Measurements from ENCODE around the gene MEI1.

The MEI1 gene

GRCh38 chr22:41840216-41840615 lies 140.9 kb downstream of the MEI1 start:
- Histone ChIP-seq H2AFZ (ENCODE audit: low read depth, low read length) (no peak overlapping the region), H3K27me3 (ENCODE audit: low read depth, low read length) (no peaks in the 10 kb centered on the region), H3K4me1 (ENCODE audit: low read length) (peaks cover 39% of the 10 kb centered on the region), H4K20me1 (ENCODE audit: insufficient read depth, low read length) (peaks cover 95% of the 10 kb centered on the region), H3K79me2 (ENCODE audit: low read length) (peaks cover 99% of the 10 kb centered on the region), H3K36me3 (replicated peaks; ENCODE audit: low read depth, low read length) (peaks cover 76% of the 10 kb centered on the region), H3K4me3 (ENCODE audit: low read length) (no peak overlapping the region), H3K9me3 (ENCODE audit: insufficient read depth, low read length) (no peaks in the 10 kb centered on the region), H3K9ac (ENCODE audit: low read length) (no peak overlapping the region), H3K27ac (ENCODE audit: low read length) (peak overlapping the region; percentile 38), H3K4me2 (ENCODE audit: low read length) (peak overlapping the region; percentile 4; the same call in 1 of the 2 replicates)
- no peak for TF ChIP-seq CTCF (IDR thresholded peaks at IDR 0.05; ENCODE audit: low read depth, low read length)
- no peak for TF ChIP-seq EZH2phosphoT487 (IDR thresholded peaks at IDR 0.05; ENCODE audit: low read depth)

DNA sequence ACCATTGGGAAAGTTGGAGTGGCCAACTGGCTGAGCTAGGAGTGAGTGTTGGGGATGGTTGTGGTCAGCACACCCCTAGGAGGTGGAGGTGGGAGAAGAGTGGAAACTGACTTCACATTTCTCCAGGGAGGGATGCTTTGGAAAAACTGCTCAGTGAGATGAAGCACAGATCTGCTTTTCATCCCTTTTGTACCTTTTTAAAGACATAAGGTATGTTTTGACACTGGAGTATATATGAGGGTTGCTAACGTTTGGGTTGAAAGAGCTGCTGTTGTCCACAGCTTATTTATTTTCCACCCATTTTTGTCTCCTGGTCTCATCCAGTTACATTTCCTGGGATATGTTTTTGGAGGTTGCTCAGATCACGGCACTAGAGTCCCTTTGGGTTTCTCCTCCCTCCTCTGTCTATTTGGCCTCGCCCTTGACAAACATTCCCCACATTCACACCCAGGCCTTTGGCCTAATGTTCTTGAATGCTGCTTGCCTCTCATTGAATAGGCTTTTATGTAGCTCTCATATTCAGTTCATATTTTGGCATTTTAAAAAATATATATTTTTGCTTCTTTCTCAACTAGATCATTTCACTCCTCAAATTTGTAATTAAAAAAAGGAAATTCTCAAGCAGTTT lies 141.9 kb downstream of the MEI1 start:
- no peak for TF ChIP-seq CTCF (IDR thresholded peaks at IDR 0.05; ENCODE audit: low read depth, low read length)
- TF ChIP-seq EZH2phosphoT487 (IDR thresholded peaks at IDR 0.05; ENCODE audit: low read depth) = no peak
- no peak overlapping the region for H3K4me2 ChIP-seq (ENCODE audit: low read length)
- H3K9me3 ChIP-seq (ENCODE audit: insufficient read depth, low read length) = no peaks in the 10 kb centered on the region
- H4K20me1 ChIP-seq (ENCODE audit: insufficient read depth, low read length) = peaks cover 96% of the 10 kb centered on the region
- no peak overlapping the region for H3K4me3 ChIP-seq (ENCODE audit: low read length)
- peak overlapping the region; percentile 38; the same call in 1 of the 2 replicates for H3K27ac ChIP-seq (ENCODE audit: low read length)
- H3K4me1 ChIP-seq (ENCODE audit: low read length) = peaks cover 39% of the 10 kb centered on the region
- H3K79me2 ChIP-seq (ENCODE audit: low read length) = peaks cover 99% of the 10 kb centered on the region
- H2AFZ ChIP-seq (ENCODE audit: low read depth, low read length) = no peak overlapping the region
- no peaks in the 10 kb centered on the region for H3K27me3 ChIP-seq (ENCODE audit: low read depth, low read length)
- H3K36me3 ChIP-seq (replicated peaks; ENCODE audit: low read depth, low read length) = peaks cover 76% of the 10 kb centered on the region
- H3K9ac ChIP-seq (ENCODE audit: low read length) = no peak overlapping the region

DNA sequence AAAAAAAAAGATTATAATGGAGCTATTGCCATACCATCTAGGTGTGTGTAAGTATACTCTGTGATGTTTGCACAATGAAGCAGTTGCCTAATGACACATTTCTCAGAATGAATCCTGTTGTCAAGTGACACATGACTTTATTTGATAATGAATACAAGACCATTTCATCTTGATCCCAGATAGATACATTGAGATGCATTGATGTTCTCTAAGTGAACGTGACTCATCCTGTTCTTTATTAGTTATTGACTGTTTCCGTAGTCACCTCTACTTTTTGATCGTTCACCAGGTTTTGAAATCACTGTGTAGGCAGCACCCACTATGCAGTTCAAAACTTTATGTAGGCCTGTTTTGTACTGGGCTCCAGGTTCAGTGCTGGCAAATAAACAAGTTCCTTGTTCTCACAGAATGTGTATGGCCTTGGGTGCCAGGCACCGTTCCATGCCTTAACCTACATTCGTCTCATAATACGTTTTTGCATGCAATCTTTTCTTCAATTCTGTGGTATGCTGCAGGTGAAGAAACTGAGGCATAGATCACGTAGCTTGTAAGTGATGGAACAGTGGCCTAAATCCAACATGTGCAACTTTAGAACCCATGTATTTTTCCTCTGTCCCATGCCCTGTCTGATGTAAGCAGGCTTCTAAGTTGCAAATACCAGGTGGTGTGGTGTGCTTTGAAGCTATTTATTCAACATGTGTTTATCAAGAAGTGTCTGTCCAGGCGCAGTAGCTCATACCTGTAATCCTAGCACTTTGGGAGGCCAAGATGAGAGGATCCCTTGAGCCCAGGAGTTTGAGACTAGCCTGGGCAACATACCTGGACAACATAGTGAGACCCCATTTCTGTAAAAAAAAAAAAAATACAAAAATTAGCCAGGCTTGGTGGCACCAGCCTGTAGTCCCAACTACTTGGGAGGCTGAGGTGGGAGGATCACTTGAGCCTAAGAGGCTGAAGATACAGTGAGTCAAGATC lies 144.0 kb downstream of the MEI1 start:
- Histone ChIP-seq H3K27ac (ENCODE audit: low read length) (no peak overlapping the region), H3K27me3 (ENCODE audit: low read depth, low read length) (no peaks in the 10 kb centered on the region), H3K4me1 (ENCODE audit: low read length) (peaks cover 34% of the 10 kb centered on the region), H3K4me2 (ENCODE audit: low read length) (no peak overlapping the region), H2AFZ (ENCODE audit: low read depth, low read length) (no peak overlapping the region), H3K4me3 (ENCODE audit: low read length) (no peak overlapping the region), H3K9ac (ENCODE audit: low read length) (no peak overlapping the region), H3K36me3 (replicated peaks; ENCODE audit: low read depth, low read length) (peaks cover 75% of the 10 kb centered on the region), H3K79me2 (ENCODE audit: low read length) (peaks cover 100% of the 10 kb centered on the region), H4K20me1 (ENCODE audit: insufficient read depth, low read length) (peaks cover 97% of the 10 kb centered on the region), H3K9me3 (ENCODE audit: insufficient read depth, low read length) (no peaks in the 10 kb centered on the region)
- TF ChIP-seq CTCF (IDR thresholded peaks at IDR 0.05; ENCODE audit: low read depth, low read length) (no peak), EZH2phosphoT487 (IDR thresholded peaks at IDR 0.05; ENCODE audit: low read depth) (no peak)

- Histone ChIP-seq H4K20me1 (ENCODE audit: insufficient read depth, low read length) (peaks cover 96% of the 10 kb centered on the region), H3K27me3 (ENCODE audit: low read depth, low read length) (no peaks in the 10 kb centered on the region), H3K4me3 (ENCODE audit: low read length) (no peak overlapping the region), H3K36me3 (replicated peaks; ENCODE audit: low read depth, low read length) (peaks cover 77% of the 10 kb centered on the region), H3K9ac (ENCODE audit: low read length) (no peak overlapping the region), H2AFZ (ENCODE audit: low read depth, low read length) (no peak overlapping the region), H3K9me3 (ENCODE audit: insufficient read depth, low read length) (no peaks in the 10 kb centered on the region), H3K27ac (ENCODE audit: low read length) (no peak overlapping the region), H3K4me1 (ENCODE audit: low read length) (peaks cover 30% of the 10 kb centered on the region), H3K4me2 (ENCODE audit: low read length) (no peak overlapping the region), H3K79me2 (ENCODE audit: low read length) (peaks cover 100% of the 10 kb centered on the region)
- TF ChIP-seq EZH2phosphoT487 (IDR thresholded peaks at IDR 0.05; ENCODE audit: low read depth) (no peak), CTCF (IDR thresholded peaks at IDR 0.05; ENCODE audit: low read depth, low read length) (no peak)
Observed at GRCh38 chr22:41844036-41844435, 144.7 kb downstream of the MEI1 start.

All from OCI-LY3 (cell line).